Bronchial epithelial cell (primary cell): Measurements from ENCODE around the gene CASQ1. TPM values are rescaled to one million over a fixed set of nuclear protein-coding genes. Genes with fewer than 3 reads are reported as not detected.

Experiments
- DNase-seq: peaks from one replicate; pipeline ENCODE4 v3.0.0-alpha.2; 2010; ENCODE audit warnings: low read depth
- FAIRE-seq: peaks from 2 replicates; lab custom pipeline; 2011; peaks lifted over from hg19 to GRCh38; lab: Jason Lieb, UNC
- H3K27me3 ChIP-seq: 2 replicates; pipeline ENCODE4 v1.5.1; 2011; ENCODE audit warnings: low read length; ENCODE audit not compliant: control insufficient read depth, insufficient read depth
- H3K36me3 ChIP-seq: 2 replicates; pipeline ENCODE4 v1.5.1; 2011; ENCODE audit warnings: low read length; ENCODE audit not compliant: control insufficient read depth, insufficient read depth
- H3K4me3 ChIP-seq: 2 replicates; pipeline ENCODE4 v1.5.1; 2011; ENCODE audit warnings: mild to moderate bottlenecking, low read depth, low read length, control low read depth
- CTCF ChIP-seq: IDR thresholded peaks from 2 replicates; pipeline ENCODE4 v1.5.1; 2011; ENCODE audit warnings: mild to moderate bottlenecking, moderate library complexity, low read length, control low read depth, inconsistent platforms; ENCODE audit not compliant: insufficient read depth, severe bottlenecking
- total RNA-seq: library from RNA; depleted of rRNA; stranded (reverse); fragments of >200 nt; gene quantifications from 2 replicates; pipeline ENCODE4 v1.2.1, GENCODE V29; 2014

Gene CASQ1
- total RNA-seq, 1 donor from 2014 or later = not detected

GRCh38 chr1:160222546-160222945 is 32.2 kb downstream of the CASQ1 start:
- no peak for TF ChIP-seq CTCF
- Histone ChIP-seq H3K36me3 (peaks cover 16% of the 10 kb centered on the region), H3K27me3 (no peaks in the 10 kb centered on the region), H3K4me3 (no peak overlapping the region)
- DNase-seq (no peak), FAIRE-seq (no peak)

GRCh38 chr1:160224606-160225005 is 34.2 kb downstream of the CASQ1 start:
- FAIRE-seq = no peak
- TF ChIP-seq CTCF = no peak

GRCh38 chr1:160225345-160225744 is 35.0 kb downstream of the CASQ1 start:
- H3K4me3 ChIP-seq = no peak overlapping the region
- H3K27me3 ChIP-seq = no peaks in the 10 kb centered on the region
- peaks cover 13% of the 10 kb centered on the region for H3K36me3 ChIP-seq
- DNase-seq = peak; percentile 46
- no peak for TF ChIP-seq CTCF
- FAIRE-seq = no peak

More at GRCh38 chr1:160224606-160225005, 34.2 kb downstream of the CASQ1 start:
- Histone ChIP-seq H3K4me3 (no peak overlapping the region), H3K27me3 (no peaks in the 10 kb centered on the region), H3K36me3 (peaks cover 13% of the 10 kb centered on the region)
- DNase-seq = peak; percentile 74

GRCh38 chr1:160226623-160227022 is 36.2 kb downstream of the CASQ1 start:
- peaks cover 12% of the 10 kb centered on the region for H3K36me3 ChIP-seq
- DNase-seq (no peak), FAIRE-seq (no peak)
- no peak overlapping the region for H3K4me3 ChIP-seq
- no peak for TF ChIP-seq CTCF
- H3K27me3 ChIP-seq = no peaks in the 10 kb centered on the region

- Histone ChIP-seq H3K36me3 (peaks cover 14% of the 10 kb centered on the region), H3K27me3 (no peaks in the 10 kb centered on the region), H3K4me3 (no peak overlapping the region)
- no peak for TF ChIP-seq CTCF
- no peak for DNase-seq
- no peak for FAIRE-seq
These were observed 36.7 kb downstream of the CASQ1 start for GRCh38 chr1:160227034-160227433.

- FAIRE-seq = no peak
- H3K36me3 ChIP-seq = peaks cover 14% of the 10 kb centered on the region
These were observed 37.2 kb downstream of the CASQ1 start for GRCh38 chr1:160227561-160227960.

More at GRCh38 chr1:160227561-160227960, 37.2 kb downstream of the CASQ1 start:
- Histone ChIP-seq H3K4me3 (no peak overlapping the region), H3K27me3 (no peaks in the 10 kb centered on the region)
- DNase-seq = no peak
- TF ChIP-seq CTCF = no peak
